T-helper 2 cell treated with Interferon-gamma antibody and Interleukin-4, amounts not matched to agents 100 ng/mL and 5 ng/mL, for 36 hours (primary cell): ENCODE results near the gene S1PR3. TPM values are rescaled to one million over a fixed set of nuclear protein-coding genes. Genes with fewer than 3 reads are reported as not detected.

Source experiments
- intact Hi-C: fragments of 100-400 bp; cut with micrococcal nuclease; formaldehyde crosslinking; loops from one replicate; pipeline ENCODE4 v1.15.1; 2023
- total RNA-seq: library from RNA; stranded (reverse); gene quantifications from 2 replicates; pipeline ENCODE4 v1.2.3, GENCODE V29; 2022

The S1PR3 gene
- total RNA-seq, 1 donor from 2014 or later: 1.0 TPM

DNA sequence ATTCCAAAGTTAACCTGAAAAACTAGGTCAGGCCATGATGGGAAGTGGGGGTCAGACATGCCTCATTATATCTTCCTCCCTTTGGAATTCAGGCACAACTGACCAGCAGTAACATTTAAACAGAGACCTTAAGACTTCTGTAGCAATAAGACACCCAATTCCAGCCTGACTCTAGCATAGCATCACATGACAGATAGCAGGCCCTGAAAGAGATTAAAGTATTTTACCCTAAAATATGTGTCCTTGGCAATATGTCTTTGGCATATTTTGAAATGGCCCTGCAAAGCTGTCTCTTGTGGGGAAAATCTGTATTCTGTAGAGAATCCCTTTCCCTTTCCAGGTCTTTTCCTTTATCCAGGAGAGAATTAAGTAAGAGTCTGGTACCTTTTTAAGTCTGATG, 34.3 kb downstream of the S1PR3 start:
- intact Hi-C loops: no loop called here

GRCh38 chr9:89026876-89027275, 35.6 kb downstream of the S1PR3 start:
- intact Hi-C loops: no loop called here

DNA sequence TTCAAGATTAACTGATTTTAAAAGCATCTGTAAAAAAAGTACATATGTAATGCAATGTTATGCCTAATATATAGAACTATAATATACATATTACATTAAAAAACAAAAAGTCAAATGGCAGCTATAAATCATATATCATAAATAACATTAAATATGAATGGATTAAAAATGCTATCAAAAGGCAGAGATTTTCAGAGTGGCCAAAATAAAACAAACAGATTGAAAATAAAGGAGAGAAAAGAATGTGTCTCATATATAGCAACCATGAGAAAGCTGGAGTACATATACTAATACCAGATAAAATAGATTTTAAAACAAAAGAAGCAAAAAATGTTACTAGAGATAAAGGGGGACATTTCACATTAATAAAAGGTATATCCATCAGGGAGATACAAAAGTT, 38.5 kb downstream of the S1PR3 start:
- intact Hi-C loops: no loop called here

- intact Hi-C loops: no loop called here
These were observed 40.9 kb downstream of the S1PR3 start for GRCh38 chr9:89032173-89032572.

DNA sequence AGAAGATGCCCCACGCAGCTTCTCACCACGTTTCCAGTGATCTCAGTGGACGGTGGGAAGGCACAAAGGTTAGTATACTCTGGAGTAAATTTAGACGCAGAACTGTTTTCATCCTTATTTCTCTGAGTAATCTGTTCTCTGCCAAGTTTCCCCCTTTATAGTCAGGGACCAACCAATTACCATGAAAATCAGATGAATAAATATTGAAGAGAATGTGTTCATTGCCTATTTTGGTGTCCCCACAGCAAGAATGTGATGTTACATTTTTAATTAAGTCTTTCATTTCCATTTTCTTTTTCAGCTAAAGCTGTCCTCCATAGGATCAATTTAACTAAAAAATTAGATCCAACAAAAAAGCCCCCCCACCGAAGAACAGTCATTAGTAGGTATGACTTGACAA, 41.4 kb downstream of the S1PR3 start:
- intact Hi-C loops: no loop called here

- intact Hi-C loops: no loop called here
These were observed 45.1 kb downstream of the S1PR3 start for GRCh38 chr9:89036383-89036782.

- intact Hi-C loops: no loop called here
These were observed 45.6 kb downstream of the S1PR3 start for GRCh38 chr9:89036891-89037290.

DNA sequence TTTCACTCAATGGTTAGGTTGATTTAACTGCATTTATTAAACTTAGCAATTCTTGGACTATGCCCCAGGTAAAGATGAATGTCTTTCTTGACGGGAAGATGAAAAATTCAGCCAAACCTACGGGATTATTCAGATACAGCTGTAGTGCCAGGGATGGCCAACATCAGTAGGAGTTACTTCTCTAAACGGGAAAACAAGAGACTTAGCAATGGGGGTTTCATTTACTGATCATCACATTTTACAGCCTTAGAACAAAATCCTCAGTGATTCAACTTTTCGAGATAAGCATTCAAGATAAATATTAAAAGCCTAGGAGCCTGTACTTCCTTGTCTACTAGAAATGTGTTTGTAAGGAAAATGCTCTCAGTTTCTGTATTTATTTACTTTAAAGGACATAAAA, 46.1 kb downstream of the S1PR3 start:
- intact Hi-C loops: no loop called here

DNA sequence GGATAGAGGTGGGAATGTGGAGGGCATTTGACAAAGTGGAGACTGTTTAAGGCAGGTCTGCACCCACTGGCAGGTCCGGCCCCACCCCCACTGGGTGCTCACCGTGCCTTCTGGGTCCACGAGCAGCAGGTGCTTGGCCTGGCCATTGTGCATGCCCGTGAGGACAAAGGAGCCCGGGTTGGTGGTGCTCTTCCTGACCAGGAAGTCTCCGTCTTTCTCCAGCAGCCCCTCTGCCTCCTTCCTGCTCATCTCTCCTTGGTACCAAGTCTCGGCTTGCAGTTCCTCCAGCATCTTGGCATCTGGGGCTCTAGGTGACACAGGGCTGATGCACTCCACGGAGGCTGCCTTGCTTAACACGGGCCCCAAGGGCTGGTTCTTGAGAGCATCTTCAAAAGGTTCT, 46.6 kb downstream of the S1PR3 start:
- intact Hi-C loops: no loop called here

DNA sequence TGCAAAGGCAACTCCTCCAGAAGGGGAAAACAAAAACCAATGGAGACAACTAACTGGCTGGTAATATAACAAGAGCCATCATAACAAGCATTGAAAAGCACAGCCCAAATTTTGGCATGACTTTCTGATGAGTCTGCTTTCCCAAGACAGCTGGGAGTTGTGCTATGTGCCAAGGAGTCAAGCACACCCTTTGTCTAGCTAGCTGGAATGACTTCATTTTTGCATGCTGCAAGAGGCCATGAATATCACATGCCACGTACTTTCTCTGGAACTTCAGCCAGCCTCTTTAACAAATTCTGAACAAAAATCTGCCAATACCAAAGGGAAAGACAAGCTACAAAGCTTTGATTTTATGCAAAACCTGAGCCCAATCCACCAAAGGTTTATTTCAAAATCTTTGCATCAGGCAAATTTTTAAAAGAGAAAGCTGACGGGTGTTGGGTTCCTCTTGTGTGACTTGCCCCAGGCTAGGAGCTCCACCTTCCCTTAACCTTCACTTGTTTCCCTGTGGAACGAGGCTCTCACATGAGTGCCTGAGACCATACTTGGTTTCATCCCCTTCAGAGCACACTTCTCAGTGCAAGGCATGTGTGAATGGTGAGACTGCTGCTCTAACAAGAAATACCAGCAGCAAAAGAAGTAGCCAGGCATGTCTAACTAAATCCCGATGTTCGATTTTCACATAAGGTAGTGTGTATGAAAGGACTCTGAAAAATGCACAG, 47.3 kb downstream of the S1PR3 start:
- intact Hi-C loops: no loop called here

DNA sequence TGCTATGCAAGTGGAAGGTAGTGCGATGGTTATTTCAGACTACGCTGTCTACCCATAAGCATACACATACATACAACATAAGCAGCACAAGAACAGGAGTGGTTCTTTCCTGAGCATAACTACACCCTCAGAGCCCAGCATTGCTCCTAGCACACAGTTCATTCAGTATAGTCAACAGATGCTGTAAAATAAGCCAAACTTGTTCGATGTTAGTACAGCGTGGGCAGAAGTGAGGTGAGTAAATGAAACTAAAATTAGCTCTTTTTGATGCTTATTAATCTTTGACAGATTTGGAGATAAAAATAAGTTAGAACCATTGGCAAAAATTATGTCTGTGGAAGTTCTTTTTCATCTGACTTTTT, 47.8 kb downstream of the S1PR3 start:
- intact Hi-C loops: no loop called here

DNA sequence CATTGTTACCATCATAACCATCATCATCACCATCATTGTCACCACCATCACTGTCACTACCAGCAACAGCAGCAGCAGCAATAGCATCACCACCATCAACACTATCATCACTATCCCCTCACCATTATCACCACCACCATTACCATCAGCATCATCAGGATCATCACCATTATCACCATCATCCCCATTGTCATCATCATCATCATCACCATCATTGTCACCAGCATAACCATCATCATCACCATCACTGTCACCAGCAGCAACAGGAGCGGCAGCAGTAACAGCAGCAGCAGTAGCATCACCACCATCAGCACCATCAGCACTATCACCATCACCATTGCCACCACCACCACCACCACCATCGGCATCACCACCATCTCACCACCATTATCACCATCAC, 48.4 kb downstream of the S1PR3 start:
- intact Hi-C loops: no loop called here

GRCh38 chr9:89042984-89043383, 51.7 kb downstream of the S1PR3 start:
- intact Hi-C loops: no loop called here

DNA sequence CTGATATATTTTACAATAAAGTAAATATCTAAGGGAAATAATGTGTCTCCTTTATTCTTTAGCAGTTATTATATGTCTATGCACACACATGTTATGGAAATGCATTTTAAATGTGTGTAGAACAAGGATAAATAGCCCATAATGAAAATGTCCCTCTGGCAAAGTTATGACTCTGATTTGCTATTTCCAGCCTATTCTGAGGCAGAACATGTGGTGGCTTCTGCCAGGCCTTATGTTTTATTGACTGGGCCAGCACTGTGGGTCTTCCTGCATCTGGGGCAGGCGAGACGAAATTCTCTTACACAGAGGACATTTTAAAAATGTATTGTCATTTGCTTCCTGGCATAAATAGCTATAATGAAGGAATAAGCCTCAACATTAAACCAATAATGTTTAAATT, 52.8 kb downstream of the S1PR3 start:
- intact Hi-C loops: no loop called here

DNA sequence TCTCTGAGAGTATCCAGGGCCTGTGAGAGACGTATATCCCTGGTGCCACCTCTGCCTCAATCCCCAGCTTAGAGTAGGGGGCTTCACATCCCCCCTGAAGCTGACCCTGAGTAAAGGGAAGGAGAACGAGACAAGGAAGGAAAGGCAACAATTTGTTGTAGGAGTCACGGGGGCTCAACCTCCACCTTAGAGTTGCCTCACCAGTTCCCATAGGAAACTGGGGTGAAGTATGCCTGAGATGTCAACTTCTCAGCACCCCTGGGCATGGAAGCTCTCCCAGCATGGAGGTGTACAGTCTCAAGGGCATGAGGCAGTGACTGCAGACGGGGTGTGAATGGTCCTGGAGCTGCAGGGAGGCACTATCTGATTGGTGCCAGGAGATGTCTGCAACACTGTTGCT, 53.6 kb downstream of the S1PR3 start:
- intact Hi-C loops: no loop called here

DNA sequence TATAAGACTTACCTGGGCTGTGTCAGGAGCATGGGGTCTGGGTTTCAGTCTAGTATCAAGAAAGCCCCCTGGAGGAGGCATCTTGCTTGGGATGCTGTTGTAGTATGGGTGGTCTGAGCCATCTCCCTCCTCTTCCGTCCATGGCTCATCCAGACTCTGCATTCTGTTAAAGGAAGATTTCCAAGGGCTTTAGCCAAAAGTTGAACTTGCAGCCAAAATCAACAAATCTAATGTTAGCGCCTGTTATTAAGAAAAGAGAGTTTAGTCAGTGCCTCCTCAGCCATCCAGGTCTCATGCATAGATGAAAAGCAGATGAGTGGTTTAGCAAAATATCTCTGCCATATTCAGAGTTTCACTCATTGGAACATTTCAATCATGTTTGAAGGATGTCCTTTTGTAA, 55.6 kb downstream of the S1PR3 start:
- intact Hi-C loops: no loop called here

DNA sequence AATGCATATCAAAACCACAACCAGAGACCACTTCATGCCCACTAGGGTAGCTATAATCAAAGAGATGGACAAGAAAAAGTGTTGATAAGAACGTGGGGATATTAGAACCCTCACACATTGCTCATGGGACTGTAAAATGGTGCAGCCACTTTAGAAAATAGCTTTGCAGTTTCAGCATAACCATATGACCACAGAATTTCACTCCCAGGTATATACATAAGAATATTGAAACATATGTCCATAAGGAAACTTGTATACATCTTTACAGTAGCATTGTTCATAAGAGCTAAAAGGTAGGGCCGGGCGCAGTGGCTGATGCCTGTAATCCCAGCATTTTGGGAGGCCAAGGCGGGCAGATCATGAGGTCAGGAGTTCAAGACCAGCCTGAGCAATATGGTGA, 56.4 kb downstream of the S1PR3 start:
- intact Hi-C loops: no loop called here

DNA sequence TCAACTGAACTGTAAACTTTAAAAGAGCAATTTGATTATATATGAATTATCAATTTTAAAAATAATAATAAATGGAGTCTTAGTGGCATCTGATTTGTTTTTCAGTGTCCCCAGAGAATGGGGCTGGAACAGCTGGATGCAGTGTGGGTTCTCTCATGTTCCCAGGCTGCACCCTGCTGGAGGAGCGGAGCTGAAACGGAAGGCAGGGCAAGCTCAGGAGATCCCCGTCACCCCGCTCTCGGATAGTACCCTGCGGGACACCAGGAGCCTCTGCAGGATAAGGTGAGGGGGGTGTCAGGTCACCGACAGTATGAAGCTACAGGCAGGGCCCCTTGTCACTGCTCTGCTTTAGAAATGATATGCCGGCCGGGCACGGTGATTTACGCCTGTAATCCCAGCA, 57.3 kb downstream of the S1PR3 start:
- intact Hi-C loops: no loop called here

GRCh38 chr9:89049646-89050045, 58.4 kb downstream of the S1PR3 start:
- intact Hi-C loops: no loop called here

- intact Hi-C loops: no loop called here
These were observed 60.3 kb downstream of the S1PR3 start for GRCh38 chr9:89051421-89052025.

GRCh38 chr9:89052470-89053097, 61.3 kb downstream of the S1PR3 start:
- intact Hi-C loops: no loop called here

GRCh38 chr9:89053301-89053700, 62.0 kb downstream of the S1PR3 start:
- intact Hi-C loops: no loop called here
